ENCODE measurements around the gene MORN1.
"Not testable (repeated sequence)": the region's sequence is repeated elsewhere in the genome, so short reads cannot be mapped to it uniquely, and the experiment has no call there.

Gene MORN1

DNA sequence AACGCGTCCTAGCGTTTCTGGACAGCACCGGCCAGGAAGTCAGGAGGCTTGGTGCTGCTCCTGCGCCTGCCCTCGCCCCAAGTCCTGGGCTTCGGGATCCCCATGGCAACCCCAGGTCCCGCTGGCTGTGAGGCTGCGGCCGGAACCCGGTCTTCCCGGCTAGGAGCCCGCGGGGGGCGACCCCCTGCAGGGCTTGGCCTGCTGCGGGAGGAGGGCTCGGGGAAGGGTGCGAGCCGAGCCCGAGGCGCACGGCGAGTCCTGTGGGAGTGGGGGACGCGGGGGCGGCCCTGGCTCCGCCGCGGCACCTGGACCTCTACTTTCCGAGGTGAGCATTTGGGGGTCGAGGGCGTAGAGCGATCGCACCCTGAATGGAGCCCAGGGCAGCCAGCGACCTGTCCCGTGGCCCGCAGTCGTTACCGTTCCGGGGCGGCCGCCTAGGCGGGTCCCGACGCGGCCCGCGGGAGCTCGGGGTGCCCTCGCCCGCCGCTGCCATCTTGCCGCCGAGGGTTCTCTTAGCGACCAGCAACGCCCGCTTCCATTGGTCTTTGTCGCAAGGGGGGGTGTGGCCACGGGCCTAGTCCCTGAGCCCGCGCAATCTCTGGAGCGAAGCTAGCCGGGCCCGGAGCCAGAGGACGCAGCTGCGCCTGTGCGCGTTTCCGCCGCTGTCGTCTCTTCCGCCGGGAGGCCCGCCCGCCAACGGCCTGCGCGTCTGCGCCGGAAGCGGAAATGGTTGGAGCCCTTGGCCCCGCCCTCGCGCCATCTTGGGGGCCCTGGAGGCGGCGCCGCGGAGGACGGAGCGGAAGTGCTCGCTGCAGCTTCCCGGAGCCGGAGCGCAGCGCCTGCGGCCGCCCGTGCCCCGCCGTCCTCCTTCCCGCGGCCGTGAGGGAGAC lies at the start of gene MORN1, which contains the start of gene RER1:
MORN1 (minus strand) TSS at position 514 of the 890 bp plus-strand sequence; CDS start at position 493, 21 bp downstream.
RER1 (plus strand) TSS at position 801 of the 890 bp plus-strand sequence. CDS start 3,950 bp downstream, outside the sequence.
- DNase-seq (ENCODE audit: low read depth): peak; percentile 96

DNA sequence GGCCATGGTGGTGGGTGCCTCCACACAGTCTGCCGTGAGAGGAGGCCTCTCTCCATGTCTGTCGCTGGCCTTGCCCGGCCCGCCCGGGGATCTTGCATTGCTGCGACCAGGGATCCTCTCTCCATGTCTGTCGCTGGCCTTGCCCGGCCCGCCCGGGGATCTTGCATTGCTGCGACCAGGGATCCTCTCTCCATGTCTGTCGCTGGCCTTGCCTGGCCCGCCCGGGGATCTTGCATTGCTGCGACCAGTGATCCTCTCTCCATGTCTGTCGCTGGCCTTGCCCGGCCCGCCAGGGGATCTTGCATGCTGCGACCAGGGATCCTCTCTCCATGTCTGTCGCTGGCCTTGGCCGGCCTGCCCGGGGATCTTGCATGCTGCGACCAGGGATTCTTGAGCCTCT lies 49.0 kb upstream of the MORN1 start:
- not testable (repeated sequence) for DNase-seq (ENCODE audit: low read depth)

DNA sequence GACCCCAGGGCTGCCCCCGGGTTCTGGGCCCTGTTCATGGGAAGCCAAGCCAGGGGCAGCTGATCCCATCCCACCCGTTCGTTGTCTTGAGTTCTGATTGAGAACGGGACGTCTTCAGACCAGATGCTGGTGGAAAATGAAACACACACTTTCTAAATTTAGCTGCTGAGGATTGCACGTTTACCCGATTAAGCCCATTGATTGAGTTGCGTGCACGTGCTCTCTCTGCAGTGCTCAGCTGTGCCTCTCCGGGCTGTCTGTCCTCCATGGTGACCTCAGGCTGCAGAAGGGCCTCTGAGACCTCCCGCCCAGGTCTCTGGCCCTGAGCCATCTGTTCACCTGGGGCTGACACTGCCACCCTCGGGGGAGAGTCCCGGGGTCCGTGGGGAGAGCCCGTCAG lies 48.0 kb upstream of the MORN1 start:
- no peak for DNase-seq (ENCODE audit: low read depth)

DNA sequence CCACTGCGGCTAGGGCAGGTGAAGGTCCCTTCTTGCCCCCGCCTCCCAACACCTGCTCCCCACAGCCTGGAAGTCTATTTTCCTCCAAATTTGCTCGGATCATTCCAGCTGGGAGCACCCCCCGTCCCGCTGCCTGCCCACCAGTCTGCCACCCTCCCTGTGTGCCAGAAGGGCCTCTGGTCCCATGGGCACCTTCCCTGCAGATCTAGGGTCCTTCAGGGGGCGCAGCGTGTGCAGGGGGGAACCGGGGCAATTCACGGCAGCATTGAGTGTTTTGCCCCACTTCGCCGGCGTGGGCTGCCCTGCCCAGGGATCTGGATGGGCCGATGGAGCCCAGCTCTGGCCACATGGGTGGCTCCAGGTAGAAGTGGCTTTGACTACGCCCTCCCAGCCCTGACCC lies 47.3 kb upstream of the MORN1 start:
- no peak for DNase-seq (ENCODE audit: low read depth)

DNA sequence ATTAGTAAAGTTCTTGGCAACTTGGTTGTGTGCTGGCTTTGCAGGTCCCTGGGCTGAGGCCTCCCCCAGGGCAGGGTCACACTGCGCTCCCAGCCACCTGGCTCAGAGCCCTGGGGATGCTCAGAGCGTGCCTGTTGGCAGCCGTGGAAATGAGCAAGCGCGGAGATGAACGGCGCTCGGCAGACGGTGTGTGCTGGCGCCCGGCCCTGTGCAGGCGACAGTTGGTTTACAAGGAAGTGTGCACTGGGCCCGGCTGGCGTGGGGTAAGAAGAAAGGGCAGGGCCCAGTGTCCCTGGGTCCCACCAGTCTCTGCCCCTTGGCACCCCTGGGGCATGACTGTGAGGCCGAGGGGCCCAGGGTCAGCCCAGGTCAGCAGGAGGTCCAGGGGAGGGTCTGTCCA lies 46.7 kb upstream of the MORN1 start:
- no peak for DNase-seq (ENCODE audit: low read depth)

DNA sequence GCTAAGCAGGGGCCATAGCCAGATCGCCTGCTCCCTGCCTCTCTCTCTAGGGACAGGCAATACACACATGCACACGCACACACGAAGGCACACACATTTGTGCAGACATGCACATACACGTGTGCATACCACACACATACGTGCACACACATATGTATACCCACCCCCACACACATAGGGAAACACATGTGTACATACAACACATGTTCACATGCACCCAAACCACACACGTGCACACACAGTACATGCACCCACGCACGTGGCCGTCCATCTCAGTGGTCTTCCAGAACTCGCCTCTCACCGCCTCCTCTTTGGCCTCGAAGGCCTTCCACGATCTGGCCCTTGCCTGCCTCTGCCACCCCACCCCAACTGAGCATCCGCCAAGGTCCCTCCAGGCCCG lies 46.3 kb upstream of the MORN1 start:
- DNase-seq (ENCODE audit: low read depth): no peak

DNA sequence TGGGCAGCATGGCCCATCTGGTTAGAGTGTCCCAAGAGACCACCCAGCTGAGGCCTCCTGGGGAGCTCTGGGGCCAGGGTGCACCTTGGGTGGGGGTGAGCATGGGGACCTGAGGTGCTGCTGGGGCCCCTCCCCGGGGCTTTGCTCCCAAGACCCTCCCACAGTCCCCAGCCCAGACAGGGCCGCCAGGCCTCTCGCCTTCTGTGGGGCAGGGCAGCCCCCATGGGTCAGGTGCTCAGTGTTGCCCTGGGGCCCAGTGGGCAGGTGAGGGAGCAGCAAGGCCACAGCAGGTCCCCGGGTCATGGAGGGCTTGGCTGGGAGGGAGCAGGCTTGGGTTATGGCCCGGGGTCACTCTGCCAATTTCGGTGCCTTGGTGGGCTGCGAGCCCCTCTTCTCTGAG lies 45.5 kb upstream of the MORN1 start:
- no peak for DNase-seq (ENCODE audit: low read depth)

DNA sequence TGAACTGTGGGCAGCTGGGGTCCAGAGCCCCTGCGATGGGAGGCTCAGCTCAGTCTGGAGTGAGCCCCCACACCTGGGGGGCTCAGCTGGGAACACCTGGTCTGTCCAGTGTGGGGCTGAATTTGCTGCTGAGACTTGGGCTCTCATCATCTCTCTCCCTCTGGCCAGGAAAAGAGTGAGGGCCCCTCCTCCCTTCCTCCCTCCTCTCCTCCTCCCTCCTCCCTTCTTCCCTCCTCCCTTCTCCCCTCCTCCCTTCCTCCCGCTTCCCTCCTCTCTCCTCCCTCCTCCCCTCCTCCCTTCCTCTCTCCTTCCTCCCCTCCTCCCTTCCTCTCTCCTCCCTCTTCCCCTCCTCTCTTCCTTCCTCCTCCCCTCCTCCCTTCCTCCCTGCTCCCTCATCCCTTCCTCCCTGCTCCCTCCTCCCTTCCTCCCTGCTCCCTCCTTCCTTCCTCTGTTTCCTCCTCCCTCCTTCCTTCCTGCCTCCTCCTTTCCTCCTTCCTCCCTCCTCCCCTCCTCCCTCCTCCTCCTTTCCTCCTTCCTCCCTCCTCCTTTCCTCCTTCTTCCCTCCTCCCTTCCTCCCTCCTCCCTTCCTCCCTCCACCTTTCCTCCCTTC lies 44.5 kb upstream of the MORN1 start:
- no peak for DNase-seq (ENCODE audit: low read depth)

DNA sequence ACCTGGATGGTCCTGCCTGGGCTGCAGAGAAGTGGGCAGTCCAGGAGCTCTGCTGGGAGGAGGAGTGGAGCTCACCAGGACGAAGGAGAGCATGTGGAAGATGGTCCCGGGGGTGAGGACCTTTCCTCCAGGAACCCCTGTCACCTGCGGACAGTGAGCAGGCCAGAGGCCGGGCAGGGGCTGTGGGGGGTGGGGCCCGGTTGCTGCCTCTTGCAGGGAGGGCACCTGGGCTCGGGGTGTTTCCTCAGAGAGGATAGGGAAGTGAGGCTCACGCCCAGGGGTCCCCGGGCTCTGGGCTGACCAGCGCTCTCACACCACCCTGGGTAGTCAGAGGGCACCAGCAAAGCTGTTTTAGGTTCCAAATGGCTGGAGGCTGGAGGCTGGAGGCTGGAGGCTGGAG lies 43.7 kb upstream of the MORN1 start:
- no peak for DNase-seq (ENCODE audit: low read depth)

DNA sequence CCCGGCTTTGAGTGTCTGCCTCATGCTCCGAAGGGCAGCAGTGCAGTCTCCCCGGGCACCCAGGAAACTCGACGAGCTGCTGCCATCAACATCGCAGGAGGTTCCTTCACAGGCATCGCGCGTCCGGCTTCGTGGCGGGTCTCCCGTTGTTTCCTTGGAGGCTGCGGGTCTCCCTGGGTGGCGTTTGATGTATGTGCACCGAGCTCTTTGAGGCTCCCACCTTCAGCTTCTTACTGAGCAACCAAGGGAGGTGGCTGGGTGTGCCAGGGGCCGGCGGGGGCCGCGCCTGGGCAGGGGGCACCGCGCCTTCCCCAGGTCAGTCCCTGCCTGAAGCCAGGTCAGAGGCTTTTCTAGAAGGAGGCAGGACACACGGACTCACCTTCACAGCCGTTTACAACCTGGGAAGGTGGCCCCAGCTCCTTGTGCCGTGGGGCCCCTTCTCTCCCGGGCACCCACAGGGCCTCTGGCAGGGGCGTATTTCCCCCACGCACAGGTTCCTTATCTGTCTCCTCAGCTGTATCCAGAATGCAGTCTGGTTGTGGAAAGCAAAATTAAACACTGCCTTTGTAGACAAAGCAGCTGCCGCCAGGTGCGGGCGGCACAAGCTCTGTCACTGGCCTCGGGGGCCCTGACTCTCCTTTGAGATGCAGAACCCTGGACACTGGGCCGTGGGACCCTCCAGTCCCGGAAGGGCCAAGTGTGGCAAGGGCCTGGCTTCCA lies 42.7 kb upstream of the MORN1 start:
- DNase-seq (ENCODE audit: low read depth): no peak

DNA sequence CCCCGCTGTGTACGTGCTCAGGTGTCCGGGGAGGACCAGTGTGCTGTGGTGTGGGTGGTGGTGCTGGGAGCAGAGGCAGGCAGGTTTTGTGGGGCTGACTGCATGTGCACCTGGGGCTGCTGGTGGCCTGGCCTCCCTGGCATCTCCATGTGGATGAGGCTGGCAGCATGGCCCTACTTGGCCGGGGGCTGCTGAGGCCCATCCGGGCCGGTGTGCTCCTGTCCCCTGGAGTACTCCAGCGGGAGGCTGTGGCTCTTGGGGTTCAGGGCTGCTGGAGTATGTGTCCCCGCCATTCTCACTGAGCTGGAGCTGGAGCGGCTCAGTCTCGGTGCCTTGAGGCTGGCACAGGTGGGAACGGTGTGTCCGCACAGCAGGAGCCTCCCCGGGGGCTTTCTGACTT lies 41.8 kb upstream of the MORN1 start:
- no peak for DNase-seq (ENCODE audit: low read depth)

DNA sequence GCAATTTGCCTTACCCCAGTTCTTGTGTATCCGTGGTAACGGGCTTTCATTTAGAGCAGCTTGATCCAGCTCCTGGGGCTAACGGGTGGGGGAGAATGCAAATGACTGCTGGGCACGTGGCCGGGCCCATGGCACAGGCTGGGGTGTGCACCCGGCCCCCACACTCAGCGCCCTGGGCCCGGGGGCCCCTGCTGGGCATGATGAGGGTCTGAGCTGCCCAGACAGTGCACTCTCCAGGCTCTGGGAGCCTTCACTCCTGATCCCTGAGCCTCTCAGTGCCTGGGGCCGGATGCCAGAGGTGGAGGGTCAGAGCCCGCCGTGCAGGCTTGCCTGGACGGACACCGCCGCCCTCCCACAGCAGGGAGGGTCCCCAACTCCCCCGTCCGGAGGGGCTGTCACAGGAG lies 41.1 kb upstream of the MORN1 start:
- DNase-seq (ENCODE audit: low read depth): no peak

DNA sequence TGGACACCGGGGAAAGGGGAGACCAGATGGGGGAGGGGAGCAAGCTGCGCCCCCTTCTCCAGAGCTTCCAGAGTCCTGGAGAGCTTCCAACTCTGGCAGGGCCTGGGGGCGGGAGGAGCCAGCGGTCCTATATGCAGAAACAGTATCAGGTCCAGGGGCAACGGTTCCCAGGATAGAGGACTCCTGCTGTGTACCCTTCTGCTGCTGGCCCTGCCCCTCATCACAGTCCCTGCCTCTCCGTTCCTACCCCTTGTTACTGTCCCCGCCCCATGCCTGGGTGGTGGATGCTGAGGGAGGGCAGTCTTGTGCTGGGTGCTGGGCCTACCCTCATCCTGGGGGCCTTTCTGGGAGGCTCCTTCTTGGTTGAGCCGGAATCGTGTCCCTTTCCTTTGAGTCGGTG lies 40.2 kb upstream of the MORN1 start:
- no peak for DNase-seq (ENCODE audit: low read depth)

DNA sequence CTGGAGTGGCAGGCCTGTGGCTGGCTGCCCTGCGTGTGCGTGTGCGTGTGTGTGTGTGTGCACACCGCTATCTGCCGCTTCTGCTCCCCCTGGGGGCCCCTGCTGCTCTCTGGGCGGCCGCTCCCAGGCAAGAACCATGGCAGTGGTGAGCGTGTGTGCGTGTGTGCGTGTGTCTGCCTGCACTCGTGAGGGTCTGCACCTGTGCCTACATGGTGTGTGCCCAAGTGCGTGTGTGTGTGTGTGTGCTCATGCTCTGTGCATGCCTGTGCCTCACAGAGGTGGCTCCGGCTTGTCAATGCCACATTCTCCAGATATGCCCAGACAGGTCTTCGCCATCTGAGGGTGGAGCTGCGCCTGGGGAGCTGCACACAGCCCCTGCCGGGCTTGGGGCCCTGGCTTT lies 39.7 kb upstream of the MORN1 start:
- no peak for DNase-seq (ENCODE audit: low read depth)

DNA sequence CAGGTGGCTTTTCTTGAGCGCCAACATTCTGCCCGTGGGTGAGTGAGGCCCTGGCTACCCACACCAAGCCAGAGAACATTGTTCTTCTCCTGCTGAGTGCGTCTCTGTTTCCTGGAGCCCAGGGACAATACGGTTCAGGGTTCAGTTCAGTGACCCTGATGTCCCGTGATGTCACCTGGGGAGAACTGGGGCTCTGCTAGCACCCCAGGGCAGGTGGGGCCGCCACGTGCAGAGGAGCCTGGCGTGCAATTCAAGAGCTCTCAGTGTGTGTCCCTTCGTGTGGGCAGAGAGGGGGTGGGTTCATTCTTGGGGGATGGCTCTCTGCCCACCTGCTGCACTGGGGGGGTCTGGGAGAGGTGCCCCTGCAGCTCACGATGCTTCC lies 39.2 kb upstream of the MORN1 start:
- no peak for DNase-seq (ENCODE audit: low read depth)

DNA sequence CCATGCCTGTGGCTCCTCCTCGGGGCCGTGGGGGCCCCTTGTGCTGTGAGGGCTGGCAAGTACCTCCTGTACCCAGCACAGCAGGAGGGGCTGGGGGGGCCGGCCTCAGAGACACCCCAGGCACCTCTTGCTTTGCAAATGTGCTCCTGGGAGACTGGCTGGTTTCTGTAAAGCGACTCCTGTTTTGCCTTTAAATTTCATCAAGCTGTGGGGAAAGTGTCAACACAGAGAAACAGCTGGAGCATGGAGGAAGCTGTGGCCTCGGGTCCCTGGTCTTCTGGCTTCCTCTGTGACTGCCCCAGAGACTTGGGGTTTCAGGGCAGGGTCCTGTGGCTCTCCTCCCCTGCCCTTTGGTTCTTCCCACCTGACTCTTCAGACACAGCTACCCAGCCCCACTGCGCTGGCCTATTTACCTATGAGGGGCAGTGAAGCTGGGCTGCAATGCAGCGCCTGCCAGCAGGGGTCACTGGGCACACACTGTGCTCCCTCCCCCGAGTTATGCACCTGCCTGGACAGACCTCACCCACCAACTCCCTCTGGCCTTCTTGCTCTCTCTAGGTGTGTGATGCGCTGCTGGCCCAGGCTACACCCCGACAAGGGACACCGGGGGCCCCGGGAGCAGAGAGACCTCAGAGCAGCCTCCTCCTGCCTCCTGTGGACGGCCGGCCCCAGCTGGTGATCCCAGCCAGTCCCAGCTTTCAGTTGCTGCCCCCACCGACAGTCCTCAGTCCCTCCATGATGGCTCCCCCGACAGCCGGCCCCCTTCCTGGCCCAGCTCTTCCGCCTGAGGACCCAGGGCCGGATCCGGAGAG lies 38.6 kb upstream of the MORN1 start:
- no peak for DNase-seq (ENCODE audit: low read depth)

DNA sequence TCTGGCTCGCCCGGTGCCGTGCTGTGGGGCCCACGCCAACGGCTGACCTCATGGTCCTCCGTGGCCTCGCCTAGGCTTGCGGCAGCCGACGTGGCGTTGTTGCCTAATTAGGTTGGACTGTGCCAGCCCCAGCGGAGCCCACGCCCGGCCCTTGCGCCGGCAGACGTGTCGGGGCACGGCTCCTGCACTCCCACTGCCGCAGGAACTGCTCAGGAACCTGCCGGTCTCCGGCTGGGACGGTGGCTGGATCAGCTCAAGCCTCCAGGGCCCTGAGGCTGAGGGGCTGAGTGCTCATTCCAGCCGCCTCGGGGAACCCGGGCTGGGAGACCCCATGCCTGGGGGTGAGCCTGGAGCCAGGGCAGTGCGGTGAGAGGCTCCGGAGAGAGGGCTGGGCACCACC lies 37.1 kb upstream of the MORN1 start:
- DNase-seq (ENCODE audit: low read depth): no peak

DNA sequence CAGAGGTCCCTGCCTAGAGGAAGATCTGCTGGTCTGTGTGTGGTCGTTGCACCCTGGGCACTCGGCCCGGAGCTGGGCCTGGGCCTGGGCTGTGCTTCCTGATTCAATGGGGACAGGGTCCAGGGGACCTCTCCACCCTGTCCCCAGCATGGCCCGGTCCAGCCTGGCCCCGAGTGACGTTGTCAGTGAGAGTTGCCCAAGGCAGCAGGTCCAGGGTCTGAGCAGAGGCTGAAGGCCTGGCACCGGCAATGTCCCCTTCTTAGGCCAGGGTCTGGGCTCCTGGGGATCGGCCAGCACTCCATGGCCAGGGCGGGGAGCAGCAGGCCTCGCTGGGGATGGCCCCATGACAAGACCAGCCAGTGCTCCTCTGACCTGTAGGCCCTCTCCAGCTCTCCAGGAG lies 36.6 kb upstream of the MORN1 start:
- no peak for DNase-seq (ENCODE audit: low read depth)

DNA sequence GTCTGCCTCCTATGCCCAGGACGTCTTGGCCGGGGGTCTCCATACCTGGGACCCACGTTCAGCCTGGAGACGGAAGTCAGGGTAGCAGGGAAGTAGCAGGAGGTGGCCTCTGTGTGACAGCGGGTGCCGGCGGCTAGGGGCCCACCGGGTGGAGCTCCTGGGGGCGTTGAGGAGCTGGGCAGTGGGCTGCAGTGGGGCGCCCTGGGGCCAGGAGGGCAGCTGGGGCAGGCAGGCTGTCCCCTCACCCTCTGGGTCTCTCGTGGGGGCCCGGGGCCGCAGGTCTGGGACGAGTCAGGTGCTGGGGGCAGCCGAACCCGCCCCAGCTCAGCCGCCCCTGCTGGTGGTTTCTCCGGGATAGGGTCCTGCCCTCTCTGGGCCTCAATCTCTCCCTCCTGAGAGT lies 35.7 kb upstream of the MORN1 start:
- DNase-seq (ENCODE audit: low read depth): no peak

DNA sequence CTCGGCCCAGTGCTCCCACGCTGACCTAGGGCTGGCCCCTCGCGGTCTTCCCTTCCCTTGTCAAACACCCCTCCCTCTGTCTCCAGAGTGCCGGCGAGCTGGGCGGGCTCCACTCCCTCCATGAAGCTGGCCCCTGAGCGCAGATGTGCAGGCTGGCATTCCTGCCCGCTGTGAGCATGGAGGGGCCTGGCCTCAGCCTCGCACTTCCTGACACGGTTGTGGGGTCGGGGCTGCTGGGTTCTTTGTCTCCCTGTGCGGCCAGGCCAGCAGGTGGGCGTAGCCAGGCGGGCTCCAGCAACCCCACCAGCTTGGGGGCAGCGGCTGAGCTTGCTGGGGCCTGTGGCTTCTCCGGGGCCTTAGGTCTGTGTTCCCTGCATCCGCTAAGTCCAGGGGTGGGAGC lies 35.2 kb upstream of the MORN1 start:
- no peak for DNase-seq (ENCODE audit: low read depth)

DNA sequence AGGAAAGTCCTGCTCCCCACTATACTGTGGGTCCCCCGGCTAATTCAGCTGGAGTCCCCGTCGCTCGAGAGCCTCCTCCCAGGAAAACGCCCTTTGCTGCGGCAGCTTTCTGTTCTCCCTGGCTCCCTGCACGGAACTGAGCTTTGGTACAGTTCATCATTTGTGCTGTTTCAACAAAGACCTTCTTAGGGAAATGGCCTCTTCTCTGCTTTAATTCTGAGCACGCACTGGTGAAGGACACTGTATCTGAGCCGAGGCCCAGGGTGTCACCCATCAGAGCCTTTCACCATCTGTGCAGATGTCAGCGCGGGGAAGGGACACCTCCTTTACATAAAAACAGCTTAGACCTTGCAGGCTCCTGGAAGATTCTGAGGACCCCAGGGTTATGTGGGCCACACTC lies 34.5 kb upstream of the MORN1 start:
- no peak for DNase-seq (ENCODE audit: low read depth)

DNA sequence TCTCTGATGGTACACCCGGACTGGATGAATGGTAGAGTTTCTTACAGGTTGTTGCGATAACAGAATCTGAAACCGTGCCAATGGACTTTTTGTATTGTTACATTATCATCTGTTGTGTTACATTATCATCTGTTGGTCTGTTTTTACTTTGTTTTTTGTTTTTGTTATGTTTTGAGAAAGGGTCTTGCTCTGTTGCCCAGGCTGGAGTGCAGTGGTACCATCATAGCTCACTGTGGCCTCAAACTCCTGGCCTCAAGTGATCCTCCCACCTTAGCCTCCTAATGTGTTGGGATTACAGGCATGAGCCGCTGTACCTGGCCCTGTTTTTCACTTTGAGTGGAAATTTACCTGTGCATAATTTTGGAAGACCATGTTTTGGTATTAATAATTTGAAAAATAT lies 31.2 kb upstream of the MORN1 start:
- DNase-seq (ENCODE audit: low read depth): no peak
